B cell (primary cell): ENCODE results near the gene BZW1. TPM values are rescaled to one million over a fixed set of nuclear protein-coding genes. Genes with fewer than 3 reads are reported as not detected.

Source experiments
- ATAC-seq: fragments of 200-7000 bp; cut with Tn5 transposase; one replicate; pipeline ENCODE4 v1.10.0; 2021; ENCODE audit warnings: low read depth, mild to moderate bottlenecking, moderate number of reproducible peaks, moderate library complexity
- CTCF ChIA-PET: fragments of 350-600 bp; sonication (Branson Sonifier 250); formaldehyde crosslinking; loops from one replicate; lab custom pipeline; 2021; ENCODE audit warnings: antibody characterized with exemption, inconsistent platforms; lab: Charles Lee
- POLR2A ChIA-PET: fragments of 350-600 bp; sonication (Branson Sonifier 250); formaldehyde crosslinking; loops from one replicate; lab custom pipeline; 2021; ENCODE audit warnings: antibody characterized with exemption; lab: Charles Lee
- DNase-seq: peaks from one replicate; pipeline ENCODE4 v3.0.0; 2013
- H2AFZ ChIP-seq: 2 replicates; pipeline ENCODE4 v1.6.1; 2012; ENCODE audit warnings: mild to moderate bottlenecking, low read depth, low read length; ENCODE audit not compliant: insufficient read depth, poor library complexity, severe bottlenecking
- H3K27ac ChIP-seq, 2 donors: 1 replicate in 1 of 2; 2 replicates in 1 of 2; pipeline ENCODE4 v1.5.1; 2012 to 2013; ENCODE audit warnings: low read length in 2 of 2, mild to moderate bottlenecking in 2 of 2, moderate library complexity in 1 of 2
- H3K27me3 ChIP-seq, 4 experiments: fragments of 200-600 bp in 1 of 4; sonication (generic) in 1 of 4; replicated peaks in 1 of 4; 1 replicate in 2 of 4; 2 replicates in 2 of 4; pipeline versions ENCODE4 v1.6.1 to v1.7.0; 2013 to 2016; ENCODE audit warnings: low read length in 3 of 4, mild to moderate bottlenecking in 2 of 4, mixed read lengths in 1 of 4, moderate library complexity in 1 of 4; ENCODE audit not compliant: insufficient read depth in 4 of 4, control insufficient read depth in 3 of 4; ENCODE audit errors: control extremely low read depth in 1 of 4
- H3K36me3 ChIP-seq, 2 experiments: replicated peaks in 1 of 2; 1 replicate in 1 of 2; 2 replicates in 1 of 2; pipeline versions ENCODE4 v1.6.1 to v1.7.1; 2013; ENCODE audit warnings: low read length in 1 of 2; ENCODE audit not compliant: insufficient read depth in 2 of 2, control insufficient read depth in 1 of 2; ENCODE audit errors: control extremely low read depth in 1 of 2, extremely low read depth in 1 of 2
- H3K4me1 ChIP-seq, 2 donors: fragments of 200-600 bp in 1 of 2; sonication (generic) in 1 of 2; 1 replicate in 1 of 2; 2 replicates in 1 of 2; pipeline versions ENCODE4 v1.5.1 to v1.6.1; 2013 to 2017; ENCODE audit warnings: low read length in 2 of 2; ENCODE audit not compliant: control insufficient read depth in 2 of 2, insufficient read depth in 2 of 2
- H3K4me2 ChIP-seq: replicated peaks from 2 replicates; pipeline ENCODE3; 2012; ENCODE audit warnings: mild to moderate bottlenecking, low read depth, low read length; ENCODE audit not compliant: poor library complexity, severe bottlenecking
- H3K4me3 ChIP-seq, 5 experiments: fragments of 200-600 bp in 1 of 5; sonication (generic) in 1 of 5; 1 replicate in 3 of 5; 2 replicates in 2 of 5; pipeline versions ENCODE4 v1.5.1 to v1.7.0; 2011 to 2016; ENCODE audit warnings: low read length in 4 of 5, mild to moderate bottlenecking in 4 of 5, low read depth in 2 of 5, control low read depth in 1 of 5, moderate library complexity in 1 of 5; ENCODE audit not compliant: insufficient read depth in 1 of 5; ENCODE audit errors: control extremely low read depth in 1 of 5, extremely low read depth in 1 of 5
- H3K79me2 ChIP-seq: fragments of 200-600 bp; sonication (generic); one replicate; pipeline ENCODE4 v1.6.0; 2016; ENCODE audit warnings: low read length; ENCODE audit not compliant: control insufficient read depth, insufficient read depth
- H3K9ac ChIP-seq: fragments of 200-600 bp; sonication (generic); 2 replicates; pipeline ENCODE4 v1.6.1; 2017; ENCODE audit warnings: mild to moderate bottlenecking, low read length, moderate library complexity
- H3K9me3 ChIP-seq, 3 donors: one replicate each; pipeline versions ENCODE4 v1.6.1 to v1.7.1; 2013; ENCODE audit warnings: low read length in 2 of 3; ENCODE audit not compliant: control insufficient read depth in 2 of 3, insufficient read depth in 1 of 3; ENCODE audit errors: control extremely low read depth in 1 of 3
- H4K20me1 ChIP-seq: 2 replicates; pipeline ENCODE4 v1.6.0; 2012; ENCODE audit warnings: mild to moderate bottlenecking, low read length; ENCODE audit not compliant: insufficient read depth, control insufficient read depth, poor library complexity, severe bottlenecking
- H3K27ac Mint-ChIP-seq: one replicate; pipeline ENCODE4 v1.8.0; 2021; ENCODE audit warnings: mixed read lengths
- H3K27me3 Mint-ChIP-seq: one replicate; pipeline ENCODE4 v1.8.0; 2021; ENCODE audit warnings: mixed read lengths
- H3K4me1 Mint-ChIP-seq: one replicate; pipeline ENCODE4 v1.8.0; 2021; ENCODE audit warnings: mixed read lengths
- H3K4me3 Mint-ChIP-seq: one replicate; pipeline ENCODE4 v1.8.0; 2021; ENCODE audit warnings: mixed read lengths
- H3K9me3 Mint-ChIP-seq: one replicate; pipeline ENCODE4 v1.8.0; 2022; ENCODE audit warnings: mixed read lengths; ENCODE audit not compliant: insufficient read depth
- EZH2 ChIP-seq: IDR thresholded peaks from 2 replicates; pipeline ENCODE4 v1.6.1; 2012; ENCODE audit warnings: borderline replicate concordance, low read depth, mild to moderate bottlenecking, moderate library complexity, low read length; ENCODE audit not compliant: insufficient read depth, poor library complexity, severe bottlenecking
- WGBS: methylation state at CpG from one replicate; pipeline ENCODE4 v1.1.5; 2013; ENCODE audit warnings: missing lambda C conversion rate; ENCODE audit not compliant: insufficient coverage; 5-methylcytosine and 5-hydroxymethylcytosine counted together
- intact Hi-C: fragments of 100-400 bp; cut with micrococcal nuclease; formaldehyde crosslinking; loops from one replicate; pipeline ENCODE4 v1.10.0; 2022
- polyA plus RNA-seq: library from polyadenylated mRNA; depleted of rRNA; stranded (reverse); fragments of >200 nt; gene quantifications from 2 replicates; pipeline ENCODE4 v1.2.3, GENCODE V29; 2012
- total RNA-seq, 2 donors: library from RNA; stranded (reverse); fragments of 120-200 nt in 1 of 2; gene quantifications; 1 replicate in 1 of 2; 2 replicates in 1 of 2; pipeline versions ENCODE4 v1.2.3 to v1.2.4, GENCODE V29; 2013 to 2022
- TF ChIP-seq, protein P1 (sequence below): fragments of 200-600 bp; IDR thresholded peaks from one replicate; pipeline ENCODE4 v1.8.0; 2022; ENCODE audit warnings: antibody characterized with exemption, mild to moderate bottlenecking

Gene BZW1
- total and polyA plus RNA-seq, 2 donors (not counting 1 experiment from before 2014, with no cell fraction given) = 53.8 to 109 TPM

DNA sequence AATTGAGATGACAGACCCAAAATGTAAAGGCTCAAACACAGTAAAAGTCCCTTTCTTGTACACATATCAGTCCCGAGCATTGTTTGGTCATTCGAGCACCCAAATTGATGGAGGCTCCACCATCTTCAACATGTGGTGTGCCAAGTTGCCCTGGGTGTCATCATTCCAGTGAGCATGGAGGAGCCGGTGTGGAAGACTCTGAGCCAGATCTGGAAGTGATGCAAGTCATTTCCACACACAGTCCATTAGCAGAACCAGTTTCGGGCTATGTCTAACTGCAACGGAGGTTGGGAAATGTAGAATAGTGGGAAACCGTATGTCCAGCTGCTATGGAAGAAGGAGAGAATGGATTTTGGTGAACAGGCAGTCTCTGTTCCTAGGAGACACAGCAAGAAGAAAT lies 40.9 kb upstream of the BZW1 start:
- no peaks in the 10 kb centered on the region for H3K36me3 ChIP-seq
- peaks cover 16% of the 10 kb centered on the region for H3K27me3 Mint-ChIP-seq
- H3K27ac Mint-ChIP-seq = no peak overlapping the region
- H3K79me2 ChIP-seq = no peaks in the 10 kb centered on the region
- no peak for ATAC-seq
- H4K20me1 ChIP-seq = no peaks in the 10 kb centered on the region
- no peak overlapping the region for H3K9ac ChIP-seq
- no peaks in the 10 kb centered on the region for H3K4me1 ChIP-seq
- no peaks in the 10 kb centered on the region for H3K4me1 Mint-ChIP-seq
- no peak overlapping the region for H3K27ac ChIP-seq
- DNase-seq = no peak
- ChIA-PET POLR2A (no interaction called here), CTCF (no interaction called here)
- H3K4me3 Mint-ChIP-seq = no peak overlapping the region
- TF ChIP-seq, protein P1, sequence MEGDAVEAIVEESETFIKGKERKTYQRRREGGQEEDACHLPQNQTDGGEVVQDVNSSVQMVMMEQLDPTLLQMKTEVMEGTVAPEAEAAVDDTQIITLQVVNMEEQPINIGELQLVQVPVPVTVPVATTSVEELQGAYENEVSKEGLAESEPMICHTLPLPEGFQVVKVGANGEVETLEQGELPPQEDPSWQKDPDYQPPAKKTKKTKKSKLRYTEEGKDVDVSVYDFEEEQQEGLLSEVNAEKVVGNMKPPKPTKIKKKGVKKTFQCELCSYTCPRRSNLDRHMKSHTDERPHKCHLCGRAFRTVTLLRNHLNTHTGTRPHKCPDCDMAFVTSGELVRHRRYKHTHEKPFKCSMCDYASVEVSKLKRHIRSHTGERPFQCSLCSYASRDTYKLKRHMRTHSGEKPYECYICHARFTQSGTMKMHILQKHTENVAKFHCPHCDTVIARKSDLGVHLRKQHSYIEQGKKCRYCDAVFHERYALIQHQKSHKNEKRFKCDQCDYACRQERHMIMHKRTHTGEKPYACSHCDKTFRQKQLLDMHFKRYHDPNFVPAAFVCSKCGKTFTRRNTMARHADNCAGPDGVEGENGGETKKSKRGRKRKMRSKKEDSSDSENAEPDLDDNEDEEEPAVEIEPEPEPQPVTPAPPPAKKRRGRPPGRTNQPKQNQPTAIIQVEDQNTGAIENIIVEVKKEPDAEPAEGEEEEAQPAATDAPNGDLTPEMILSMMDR = no peak
- TF ChIP-seq EZH2 = no peak
- 100% methylated on average over 2 of the region's 6 CpGs for WGBS
- intact Hi-C loops = no loop called here
- no peak overlapping the region for H3K4me3 ChIP-seq
- H3K9me3 Mint-ChIP-seq = no peaks in the 10 kb centered on the region
- H3K4me2 ChIP-seq = no peak overlapping the region
- peaks cover 0 to 2% (median 0%) of the 10 kb centered on the region in 3 donors for H3K9me3 ChIP-seq
- no peaks in the 10 kb centered on the region for H3K27me3 ChIP-seq
- no peak overlapping the region for H2AFZ ChIP-seq

DNA sequence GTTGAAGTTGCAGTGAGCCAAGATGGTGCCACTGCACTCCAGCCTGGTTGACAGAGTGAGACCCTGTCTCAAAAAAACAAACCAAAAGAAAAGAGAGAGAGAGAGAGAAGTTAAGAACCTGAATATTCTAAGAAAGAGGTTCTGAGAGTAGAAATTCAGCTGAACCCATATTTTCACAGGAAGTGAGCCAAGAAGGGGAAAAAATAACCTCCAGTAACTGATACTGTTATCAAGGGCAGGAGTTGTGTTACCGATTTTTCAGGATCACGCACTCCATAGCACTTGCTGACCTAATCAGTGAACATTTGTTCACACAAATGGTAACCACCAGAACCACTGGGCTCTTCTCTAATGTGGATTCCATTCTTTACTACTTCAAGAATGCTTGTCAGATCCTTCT lies 39.1 kb upstream of the BZW1 start:
- Mint-ChIP-seq H3K9me3 (no peaks in the 10 kb centered on the region), H3K4me1 (no peaks in the 10 kb centered on the region), H3K4me3 (no peak overlapping the region), H3K27ac (no peak overlapping the region), H3K27me3 (peaks cover 12% of the 10 kb centered on the region)
- H3K4me1 ChIP-seq = no peaks in the 10 kb centered on the region
- no CpG with 5 or more reads among the region's 2 CpGs for WGBS
- ChIA-PET POLR2A (interaction anchor here (0.6 kb wide), 1 partner anchor 59 kb away, joined by 4 read pairs; no protein-coding TSS in a partner anchor), CTCF (no interaction called here)
- peak overlapping the region; percentile 14 for H3K9ac ChIP-seq
- H2AFZ ChIP-seq = no peak overlapping the region
- no peaks in the 10 kb centered on the region for H3K79me2 ChIP-seq
- peaks cover 0 to 2% (median 0%) of the 10 kb centered on the region in 3 donors for H3K9me3 ChIP-seq
- H3K4me3 ChIP-seq = peak overlapping the region in 1 of 5 experiments; percentile 17
- DNase-seq (no peak), ATAC-seq (no peak)
- H4K20me1 ChIP-seq = no peaks in the 10 kb centered on the region
- no peak overlapping the region for H3K27ac ChIP-seq
- no peak for TF ChIP-seq EZH2
- TF ChIP-seq, protein P1 = no peak
- intact Hi-C loops = no loop called here
- no peaks in the 10 kb centered on the region for H3K36me3 ChIP-seq
- no peaks in the 10 kb centered on the region for H3K27me3 ChIP-seq
- H3K4me2 ChIP-seq = peak overlapping the region; percentile 2
